HepG2 (cell line): ENCODE data around the gene DDX53. TPM values are rescaled to one million over a fixed set of nuclear protein-coding genes. Genes with fewer than 3 reads are reported as not detected.

Experiments used
- ATAC-seq: fragments of 200-7000 bp; cut with Tn5 transposase; 3 replicates; pipeline ENCODE4 v1.9.1; 2020; ENCODE audit warnings: mild to moderate bottlenecking, moderate library complexity
- BruUV-seq: library from RNA; stranded (reverse); fragments of 400-500 nt; replicated peaks from 2 replicates; lab custom pipeline; 2021; lab: Mats Ljungman, UMichigan
- CTCF ChIA-PET: fragments of 300-600 bp; formaldehyde crosslinking; extraction: SDS; loops from one replicate; lab custom pipeline; 2021; ENCODE audit warnings: low total read pairs, inconsistent platforms, low intra/inter-chr PET ratio; lab: Yijun Ruan, JAX
- POLR2A ChIA-PET: fragments of 350-600 bp; sonication (Branson Sonifier 250); formaldehyde crosslinking; loops from one replicate; lab custom pipeline; 2020; ENCODE audit warnings: antibody characterized with exemption, inconsistent platforms; lab: Yijun Ruan, JAX
- DNase-seq: peaks from one replicate; pipeline ENCODE4 v3.0.0-alpha.2; 2015; ENCODE audit warnings: low spot score
- FAIRE-seq: peaks from 3 replicates; lab custom pipeline; 2011; peaks lifted over from hg19 to GRCh38; lab: Jason Lieb, UNC
- H2AFZ ChIP-seq: one replicate; pipeline ENCODE4 v1.6.1; 2011; ENCODE audit warnings: low read length, inconsistent platforms
- H3K27ac ChIP-seq: fragments of 300-600 bp; 3 replicates; pipeline ENCODE4 v1.8.0; 2011; ENCODE audit warnings: mixed run types, mild to moderate bottlenecking, mixed read lengths, low read length, inconsistent platforms; ENCODE audit not compliant: insufficient read depth; ENCODE audit errors: extremely low read length
- H3K27me3 ChIP-seq, 2 experiments: fragments of 200-600 bp in 1 of 2; 2 replicates in 1 of 2; 3 replicates in 1 of 2; pipeline versions ENCODE4 v1.6.0 to v1.8.0; 2011; ENCODE audit warnings: low read length in 2 of 2, mild to moderate bottlenecking in 2 of 2, moderate library complexity in 2 of 2, inconsistent platforms in 1 of 2; ENCODE audit not compliant: insufficient read depth in 2 of 2, control insufficient read depth in 1 of 2
- H3K36me3 ChIP-seq, 2 experiments: fragments of 200-600 bp in 1 of 2; replicated peaks in 1 of 2; 2 replicates in 1 of 2; 3 replicates in 1 of 2; pipeline versions ENCODE4 v1.5.1 to v1.8.0; 2011; ENCODE audit warnings: low read length in 2 of 2, inconsistent platforms in 1 of 2; ENCODE audit not compliant: insufficient read depth in 2 of 2, control insufficient read depth in 1 of 2
- H3K4me1 ChIP-seq: 2 replicates; pipeline ENCODE4 v1.5.1; 2012; ENCODE audit warnings: low read length, inconsistent platforms; ENCODE audit not compliant: insufficient read depth
- H3K4me2 ChIP-seq: 2 replicates; pipeline ENCODE4 v1.6.0; 2011; ENCODE audit warnings: low read depth, low read length, inconsistent platforms
- H3K4me3 ChIP-seq, 3 experiments: fragments of 200-600 bp in 1 of 3; sonication (generic), shearing (Covaris generic) in 1 of 3; replicated peaks in 1 of 3; 2 replicates each; pipeline ENCODE4 v1.5.1; 2011 to 2016; ENCODE audit warnings: low read length in 3 of 3, inconsistent platforms in 2 of 3, low read depth in 2 of 3, mild to moderate bottlenecking in 2 of 3, control low read depth in 1 of 3, mixed read lengths in 1 of 3; ENCODE audit not compliant: insufficient read depth in 1 of 3
- H3K79me2 ChIP-seq: one replicate; pipeline ENCODE4 v1.6.1; 2011; ENCODE audit warnings: low read length, inconsistent platforms; ENCODE audit not compliant: insufficient read depth
- H3K9ac ChIP-seq: 2 replicates; pipeline ENCODE4 v1.6.0; 2011; ENCODE audit warnings: mild to moderate bottlenecking, low read depth, low read length, inconsistent platforms; ENCODE audit not compliant: insufficient read depth
- H3K9me3 ChIP-seq: 2 replicates; pipeline ENCODE4 v1.5.1; 2012; ENCODE audit warnings: mild to moderate bottlenecking, low read length
- H4K20me1 ChIP-seq: 2 replicates; pipeline ENCODE4 v1.6.0; 2011; ENCODE audit warnings: inconsistent platforms, mild to moderate bottlenecking, low read length, moderate library complexity; ENCODE audit not compliant: insufficient read depth
- ARNTL ChIP-seq: sonication (generic); formaldehyde crosslinking; IDR thresholded peaks from 2 replicates; pipeline ENCODE4 v1.4.0; 2020; ENCODE audit warnings: mild to moderate bottlenecking, missing genetic modification reagents
- ATRX ChIP-seq: sonication (generic); formaldehyde crosslinking; IDR thresholded peaks from 2 replicates; pipeline ENCODE4 v1.4.0; 2020; ENCODE audit warnings: missing genetic modification reagents, borderline replicate concordance
- MATR3 ChIP-seq: sonication (generic); formaldehyde crosslinking; IDR thresholded peaks from 2 replicates; pipeline ENCODE4 v1.4.0; 2020; ENCODE audit warnings: missing genetic modification reagents
- NFE2L2 ChIP-seq: fragments of 150-350 bp; IDR thresholded peaks from 2 replicates; pipeline ENCODE4 v1.6.1; 2014; ENCODE audit warnings: low read length
- NFYC ChIP-seq: IDR thresholded peaks from 2 replicates; pipeline ENCODE4 v1.6.1; 2016; ENCODE audit warnings: missing genetic modification reagents, missing compliant biosample characterization
- RERE ChIP-seq: IDR thresholded peaks from 2 replicates; pipeline ENCODE4 v1.6.1; 2016; ENCODE audit warnings: low read depth, missing genetic modification reagents, missing compliant biosample characterization
- ZBTB8A ChIP-seq: sonication (generic); formaldehyde crosslinking; IDR thresholded peaks from 2 replicates; pipeline ENCODE4 v1.4.0; 2020; ENCODE audit warnings: mild to moderate bottlenecking, low read depth, missing genetic modification reagents, borderline replicate concordance
- ZNF235 ChIP-seq: sonication (generic); formaldehyde crosslinking; IDR thresholded peaks from 2 replicates; pipeline ENCODE4 v1.8.1; 2023; ENCODE audit warnings: mild to moderate bottlenecking, missing genetic modification reagents, borderline replicate concordance
- WGBS: methylation state at CpG from one replicate; pipeline ENCODE4 v1.1.6; 2017; ENCODE audit warnings: low lambda C conversion rate; 5-methylcytosine and 5-hydroxymethylcytosine counted together
- in situ Hi-C: cut with HindIII; loops from 2 replicates; pipeline ENCODE4 v1.10.0; 2017; ENCODE audit warnings: low pct_unique_long_range_greater_than_20kb; ENCODE audit not compliant: extremely low pct_ligation_motif_present
- intact Hi-C: fragments of 100-400 bp; cut with micrococcal nuclease; formaldehyde crosslinking; loops from one replicate; pipeline ENCODE4 v1.10.0; 2022; ENCODE audit not compliant: unreplicated experiment
- polyA plus RNA-seq, 8 experiments: library from polyadenylated mRNA; depleted of rRNA in 3 of 8; stranded (reverse) in 7 of 8; unstranded in 1 of 8; fragments of >200 nt; fragmentation: Illumina TruSeq in 4 of 8; extraction: Trizol in 4 of 8; gene quantifications; 2 replicates each; pipeline versions ENCODE4 v1.2.1 to v1.2.3, GENCODE V29; 2011 to 2016; ENCODE audit warnings: low read depth in 4 of 8, missing spikeins in 1 of 8, mixed read lengths in 1 of 8; ENCODE audit not compliant: insufficient read depth in 1 of 8
- total RNA-seq, 5 experiments: library from RNA; depleted of rRNA; stranded (reverse); fragments of >200 nt; fragmentation: Illumina TruSeq; extraction: Trizol; gene quantifications; 2 replicates each; pipeline ENCODE4 v1.2.3, GENCODE V29; 2016; ENCODE audit warnings: low read depth in 1 of 5
- TF ChIP-seq, protein P1 (sequence below): sonication (generic); formaldehyde crosslinking; IDR thresholded peaks from 2 replicates; pipeline ENCODE4 v1.8.0; 2022; ENCODE audit warnings: mild to moderate bottlenecking, missing genetic modification reagents, moderate library complexity
- TF ChIP-seq, protein P2 (sequence below): sonication (generic); formaldehyde crosslinking; IDR thresholded peaks from 2 replicates; pipeline ENCODE4 v1.4.0; 2020; ENCODE audit warnings: mild to moderate bottlenecking, missing genetic modification reagents, borderline replicate concordance

DDX53 gene
- total and polyA plus RNA-seq, 2 of the 13 experiments (the other 11 are each of a cell fraction or from before 2014, with no cell fraction given) = not detected

DNA sequence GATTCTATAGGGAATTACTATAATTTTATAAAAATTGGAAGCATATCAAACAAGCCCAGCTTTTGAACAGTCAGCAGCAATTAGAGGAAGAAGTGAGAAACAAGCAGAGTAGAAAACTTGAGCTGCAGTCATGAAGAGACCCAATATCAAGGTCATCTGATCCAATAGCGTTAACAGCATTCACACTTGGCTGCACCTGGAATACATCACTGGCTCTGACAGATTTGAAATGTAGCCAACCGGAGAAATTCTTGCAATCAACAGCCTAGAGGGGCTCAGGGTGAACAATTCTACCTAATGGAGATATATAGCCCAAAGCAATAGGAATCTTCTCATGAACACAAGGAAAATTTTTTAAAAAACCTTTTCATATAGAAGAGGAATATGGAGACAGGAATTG, 13.6 kb downstream of the DDX53 start:
- 0% methylated on average over 2 of the region's 2 CpGs for WGBS
- POLR2A ChIA-PET = no interaction called here
- no peaks in the 10 kb centered on the region for H3K36me3 ChIP-seq
- no peak overlapping the region for H3K4me2 ChIP-seq
- no peaks in the 10 kb centered on the region for H3K9me3 ChIP-seq
- DNase-seq = no peak
- H3K4me1 ChIP-seq = no peaks in the 10 kb centered on the region
- no peak overlapping the region for H2AFZ ChIP-seq
- TF ChIP-seq NFE2L2 = no peak
- TF ChIP-seq, protein P1, sequence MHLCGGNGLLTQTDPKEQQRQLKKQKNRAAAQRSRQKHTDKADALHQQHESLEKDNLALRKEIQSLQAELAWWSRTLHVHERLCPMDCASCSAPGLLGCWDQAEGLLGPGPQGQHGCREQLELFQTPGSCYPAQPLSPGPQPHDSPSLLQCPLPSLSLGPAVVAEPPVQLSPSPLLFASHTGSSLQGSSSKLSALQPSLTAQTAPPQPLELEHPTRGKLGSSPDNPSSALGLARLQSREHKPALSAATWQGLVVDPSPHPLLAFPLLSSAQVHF (CRISPR knock-in tag) = no peak
- TF ChIP-seq, protein P2, sequence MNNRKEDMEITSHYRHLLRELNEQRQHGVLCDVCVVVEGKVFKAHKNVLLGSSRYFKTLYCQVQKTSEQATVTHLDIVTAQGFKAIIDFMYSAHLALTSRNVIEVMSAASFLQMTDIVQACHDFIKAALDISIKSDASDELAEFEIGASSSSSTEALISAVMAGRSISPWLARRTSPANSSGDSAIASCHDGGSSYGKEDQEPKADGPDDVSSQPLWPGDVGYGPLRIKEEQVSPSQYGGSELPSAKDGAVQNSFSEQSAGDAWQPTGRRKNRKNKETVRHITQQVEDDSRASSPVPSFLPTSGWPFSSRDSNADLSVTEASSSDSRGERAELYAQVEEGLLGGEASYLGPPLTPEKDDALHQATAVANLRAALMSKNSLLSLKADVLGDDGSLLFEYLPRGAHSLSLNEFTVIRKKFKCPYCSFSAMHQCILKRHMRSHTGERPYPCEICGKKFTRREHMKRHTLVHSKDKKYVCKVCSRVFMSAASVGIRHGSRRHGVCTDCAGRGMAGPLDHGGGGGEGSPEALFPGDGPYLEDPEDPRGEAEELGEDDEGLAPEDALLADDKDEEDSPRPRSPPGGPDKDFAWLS (CRISPR knock-in tag) = no peak
- TF ChIP-seq ZBTB8A (CRISPR knock-in tag) = no peak
- TF ChIP-seq ZNF235 = no peak
- TF ChIP-seq MATR3 (CRISPR knock-in tag) = no peak
- TF ChIP-seq ATRX (CRISPR knock-in tag) = no peak
- no peak for TF ChIP-seq ARNTL (CRISPR knock-in tag)
- no peak for TF ChIP-seq RERE (CRISPR knock-in tag)
- no peak for TF ChIP-seq NFYC (CRISPR knock-in tag)
- TF ChIP-seq, all 625 proteins: peak for 0
- no peak overlapping the region for H3K4me3 ChIP-seq
- intact Hi-C loops (no loop called here), in situ Hi-C loops (no loop called here)
- CTCF ChIA-PET = no interaction called here
- H3K27me3 ChIP-seq = no peaks in the 10 kb centered on the region
- ATAC-seq (no peak), FAIRE-seq (no peak)
- H3K9ac ChIP-seq = no peak overlapping the region
- no peaks in the 10 kb centered on the region for H4K20me1 ChIP-seq
- H3K27ac ChIP-seq = no peak overlapping the region
- H3K79me2 ChIP-seq = no peaks in the 10 kb centered on the region
- no TSS peak for BruUV-seq
